HCT116 (cell line): Measurements from ENCODE around the gene RPS10. TPM values are rescaled to one million over a fixed set of nuclear protein-coding genes. Genes with fewer than 3 reads are reported as not detected.
"Not testable (repeated sequence)": the region's sequence is repeated elsewhere in the genome, so short reads cannot be mapped to it uniquely, and the experiment has no call there.

Experiments
- ATAC-seq: fragments of 200-7000 bp; cut with Tn5 transposase; 2 replicates; pipeline ENCODE4 v1.9.1; 2020; ENCODE audit warnings: mild to moderate bottlenecking, moderate library complexity
- BruUV-seq: library from RNA; stranded (reverse); fragments of 400-500 nt; replicated peaks from 2 replicates; lab custom pipeline; 2021; lab: Mats Ljungman, UMichigan
- CTCF ChIA-PET: fragments of 300-600 bp; sonication (Branson Sonifier 250); formaldehyde crosslinking; loops from one replicate; lab custom pipeline; 2021; ENCODE audit warnings: antibody characterized with exemption; lab: Charles Lee
- POLR2A ChIA-PET: fragments of 300-600, 350-600 bp; sonication (Branson Sonifier 250); formaldehyde crosslinking; loops from one replicate; lab custom pipeline; 2021; ENCODE audit warnings: antibody characterized with exemption; lab: Charles Lee
- RAD21 ChIA-PET, 2 experiments: fragments of 300-600 bp; sonication (Branson Sonifier 250); formaldehyde crosslinking; loops; one replicate each; lab custom pipeline; 2023; ENCODE audit warnings: low total read pairs in 2 of 2; ENCODE audit not compliant: uncharacterized antibody in 2 of 2, unreplicated experiment in 2 of 2, low non-redundant PET in 1 of 2; lab: Charles Lee
- DNase-seq: peaks from one replicate; pipeline ENCODE4 v3.0.0-alpha.2; 2010; ENCODE audit warnings: low read depth, low spot score
- H2AFZ ChIP-seq: fragments of 200-600 bp; shearing (Covaris generic), sonication (generic); 2 replicates; pipeline ENCODE4 v1.6.1; 2017; ENCODE audit warnings: low read depth, mixed run types, mixed read lengths, antibody characterized with exemption, low read length; ENCODE audit not compliant: poor library complexity, severe bottlenecking
- H3K27ac ChIP-seq: 2 replicates; pipeline ENCODE4 v1.5.1; 2012; ENCODE audit warnings: low read depth, low read length
- H3K27me3 ChIP-seq: fragments of 200-600 bp; sonication (generic); 2 replicates; pipeline ENCODE4 v1.6.1; 2016; ENCODE audit warnings: mixed run types, low read length, mixed read lengths; ENCODE audit not compliant: insufficient read depth
- H3K36me3 ChIP-seq, 2 experiments: fragments of 200-500 bp in 1 of 2; fragments of 200-600 bp in 1 of 2; sonication (Bioruptor generic) in 1 of 2; sonication (generic) in 1 of 2; 2 replicates each; pipeline versions ENCODE4 v1.5.1 to v1.6.1; 2014 to 2016; ENCODE audit warnings: low read length in 2 of 2, inconsistent platforms in 1 of 2, mixed read lengths in 1 of 2, mixed run types in 1 of 2; ENCODE audit not compliant: insufficient read depth in 2 of 2, control insufficient read depth in 1 of 2
- H3K4me1 ChIP-seq, 2 experiments: fragments of 200-600 bp in 1 of 2; sonication (generic) in 1 of 2; 2 replicates each; pipeline versions ENCODE4 v1.5.1 to v1.6.1; 2012 to 2017; ENCODE audit warnings: low read length in 2 of 2, inconsistent platforms in 1 of 2, mild to moderate bottlenecking in 1 of 2, mixed read lengths in 1 of 2, mixed run types in 1 of 2, moderate library complexity in 1 of 2; ENCODE audit not compliant: insufficient read depth in 2 of 2, control insufficient read depth in 1 of 2
- H3K4me2 ChIP-seq: fragments of 200-600 bp; sonication (generic); 2 replicates; pipeline ENCODE4 v1.6.1; 2017; ENCODE audit warnings: mixed run types, low read length, mixed read lengths
- H3K4me3 ChIP-seq, 2 experiments: fragments of 200-600 bp in 1 of 2; sonication (generic) in 1 of 2; replicated peaks in 1 of 2; 2 replicates each; pipeline ENCODE4 v1.5.1; 2011 to 2016; ENCODE audit warnings: low read length in 2 of 2, control low read depth in 1 of 2, low read depth in 1 of 2, mild to moderate bottlenecking in 1 of 2, mixed read lengths in 1 of 2, mixed run types in 1 of 2
- H3K79me2 ChIP-seq: fragments of 200-600 bp; sonication (generic); 2 replicates; pipeline ENCODE4 v1.6.1; 2017; ENCODE audit warnings: mild to moderate bottlenecking, mixed run types, low read length, moderate library complexity, mixed read lengths; ENCODE audit not compliant: insufficient read depth
- H3K9ac ChIP-seq: fragments of 200-600 bp; sonication (generic); 2 replicates; pipeline ENCODE4 v1.6.1; 2016; ENCODE audit warnings: low read length, mixed read lengths
- H3K9me2 ChIP-seq: fragments of 200-600 bp; sonication (generic), shearing (Covaris generic); 2 replicates; pipeline ENCODE4 v1.6.1; 2017; ENCODE audit warnings: mixed run types, mild to moderate bottlenecking, moderate library complexity; ENCODE audit not compliant: insufficient read depth
- H3K9me3 ChIP-seq, 2 experiments: fragments of 200-500 bp in 1 of 2; fragments of 200-600 bp in 1 of 2; sonication (Bioruptor generic) in 1 of 2; sonication (generic) in 1 of 2; 2 replicates each; pipeline ENCODE4 v1.6.1; 2014 to 2017; ENCODE audit warnings: low read length in 2 of 2, mixed read lengths in 2 of 2, inconsistent platforms in 1 of 2, low read depth in 1 of 2, mild to moderate bottlenecking in 1 of 2, mixed run types in 1 of 2, moderate library complexity in 1 of 2; ENCODE audit not compliant: control insufficient read depth in 1 of 2, insufficient read depth in 1 of 2
- H4K20me1 ChIP-seq: fragments of 200-600 bp; sonication (generic), shearing (Covaris generic); 2 replicates; pipeline ENCODE4 v1.6.1; 2017; ENCODE audit warnings: mixed run types, mild to moderate bottlenecking, moderate library complexity; ENCODE audit not compliant: insufficient read depth
- CBX3 ChIP-seq: IDR thresholded peaks from 2 replicates; pipeline ENCODE4 v1.6.1; 2012; ENCODE audit warnings: low read depth
- ELF1 ChIP-seq: IDR thresholded peaks from 2 replicates; pipeline ENCODE4 v1.6.1; 2012; ENCODE audit warnings: low read depth, borderline replicate concordance
- EZH2phosphoT487 ChIP-seq: fragments of 200-600 bp; IDR thresholded peaks from 2 replicates; pipeline ENCODE4 v1.6.1; 2018; ENCODE audit warnings: antibody characterized with exemption, borderline replicate concordance
- JUND ChIP-seq: IDR thresholded peaks from 2 replicates; pipeline ENCODE4 v1.6.1; 2012
- POLR2A ChIP-seq: IDR thresholded peaks from 2 replicates; pipeline ENCODE4 v1.7.0; 2011; ENCODE audit warnings: borderline replicate concordance; ENCODE audit not compliant: insufficient read depth, insufficient read length; ENCODE audit errors: extremely low read depth
- POLR2AphosphoS5 ChIP-seq: IDR thresholded peaks from 2 replicates; pipeline ENCODE4 v1.6.1; 2011; ENCODE audit warnings: mild to moderate bottlenecking, low read depth, low read length, moderate library complexity
- TCF7L2 ChIP-seq: IDR thresholded peaks from 2 replicates; pipeline ENCODE4 v1.7.0; 2011; ENCODE audit warnings: borderline replicate concordance, inconsistent platforms; ENCODE audit not compliant: insufficient read depth, insufficient read length; ENCODE audit errors: extremely low read depth
- YY1 ChIP-seq: IDR thresholded peaks from 2 replicates; pipeline ENCODE4 v1.6.1; 2011; ENCODE audit warnings: low read length, low read depth, moderate library complexity, mild to moderate bottlenecking; ENCODE audit not compliant: insufficient replicate concordance; ENCODE audit errors: extremely low read depth
- ZFX ChIP-seq: fragments of 450-650 bp; IDR thresholded peaks from 2 replicates; pipeline ENCODE4 v1.6.1; 2017
- intact Hi-C: fragments of 100-400 bp; cut with micrococcal nuclease; formaldehyde crosslinking; loops from 2 replicates; pipeline ENCODE4 v1.10.0; 2022
- total RNA-seq: library from RNA; stranded (reverse); gene quantifications from one replicate; pipeline ENCODE4 v1.2.1, GENCODE V29; 2021; ENCODE audit not compliant: unreplicated experiment
- TF ChIP-seq, protein P1 (sequence below): IDR thresholded peaks from 2 replicates; pipeline ENCODE4 v1.6.1; 2012
- TF ChIP-seq, protein P2 (sequence below): IDR thresholded peaks from 2 replicates; pipeline ENCODE4 v1.6.1; 2012; ENCODE audit warnings: low read depth
- TF ChIP-seq, protein P3 (sequence below): IDR thresholded peaks from 2 replicates; pipeline ENCODE4 v1.6.1; 2011; ENCODE audit warnings: mild to moderate bottlenecking, low read length, moderate library complexity; ENCODE audit not compliant: insufficient replicate concordance; ENCODE audit errors: extremely low read depth
- TF ChIP-seq, protein P4 (sequence below), 3 experiments: fragments of 200-600 bp in 1 of 3; sonication (generic) in 1 of 3; IDR thresholded peaks in 2 of 3; conservative IDR thresholded peaks in 1 of 3; 2 replicates each; pipeline ENCODE4 v1.5.1; 2012 to 2017; ENCODE audit warnings: low read depth in 2 of 3, low read length in 2 of 3, antibody characterized with exemption in 1 of 3, borderline replicate concordance in 1 of 3, control low read depth in 1 of 3, mild to moderate bottlenecking in 1 of 3, mixed read lengths in 1 of 3, mixed run types in 1 of 3, moderate library complexity in 1 of 3; ENCODE audit not compliant: insufficient read depth in 1 of 3

RPS10 gene
- total RNA-seq, 1 experiment from 2014 or later: 1,863 TPM

DNA sequence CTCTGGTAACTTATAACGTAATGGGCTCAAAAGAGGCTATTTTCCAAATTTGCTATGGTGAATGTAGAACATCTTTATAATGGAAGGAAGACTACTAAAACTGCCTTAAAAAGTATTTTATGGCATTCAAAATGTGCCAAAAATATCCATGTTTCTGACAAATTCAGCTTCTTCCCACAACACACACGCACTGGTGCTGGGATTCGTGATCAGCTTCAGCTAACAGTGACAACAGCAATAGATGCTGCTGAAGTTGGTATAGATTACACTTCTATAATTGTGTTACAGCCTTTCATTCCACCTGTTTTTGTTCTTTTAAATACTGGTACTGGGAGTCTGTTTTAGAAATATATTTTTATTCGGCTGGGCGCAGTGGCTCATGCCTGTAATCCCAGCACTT lies 52.4 kb downstream of the RPS10 start:
- ATAC-seq: no peak
- H3K36me3 ChIP-seq: no peaks in the 10 kb centered on the region
- H3K9ac ChIP-seq: no peak overlapping the region
- H3K4me1 ChIP-seq: peaks cover 0 to 3% of the 10 kb centered on the region in 2 experiments; a peak in 1 of 4 replicates
- RAD21 ChIA-PET: no interaction called here
- DNase-seq: no peak
- no peak overlapping the region for H3K27ac ChIP-seq
- peaks cover 17% of the 10 kb centered on the region; the same call in 1 of the 2 replicates for H4K20me1 ChIP-seq
- POLR2A ChIA-PET: no interaction called here
- no TSS peak for BruUV-seq
- TF ChIP-seq, protein P1, sequence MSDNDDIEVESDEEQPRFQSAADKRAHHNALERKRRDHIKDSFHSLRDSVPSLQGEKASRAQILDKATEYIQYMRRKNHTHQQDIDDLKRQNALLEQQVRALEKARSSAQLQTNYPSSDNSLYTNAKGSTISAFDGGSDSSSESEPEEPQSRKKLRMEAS: no peak
- no peak for TF ChIP-seq POLR2A
- TF ChIP-seq POLR2AphosphoS5: no peak
- TF ChIP-seq TCF7L2: no peak
- TF ChIP-seq JUND: no peak
- TF ChIP-seq EZH2phosphoT487: no peak
- no peak for TF ChIP-seq ZFX
- TF ChIP-seq CBX3: no peak
- TF ChIP-seq, protein P2, sequence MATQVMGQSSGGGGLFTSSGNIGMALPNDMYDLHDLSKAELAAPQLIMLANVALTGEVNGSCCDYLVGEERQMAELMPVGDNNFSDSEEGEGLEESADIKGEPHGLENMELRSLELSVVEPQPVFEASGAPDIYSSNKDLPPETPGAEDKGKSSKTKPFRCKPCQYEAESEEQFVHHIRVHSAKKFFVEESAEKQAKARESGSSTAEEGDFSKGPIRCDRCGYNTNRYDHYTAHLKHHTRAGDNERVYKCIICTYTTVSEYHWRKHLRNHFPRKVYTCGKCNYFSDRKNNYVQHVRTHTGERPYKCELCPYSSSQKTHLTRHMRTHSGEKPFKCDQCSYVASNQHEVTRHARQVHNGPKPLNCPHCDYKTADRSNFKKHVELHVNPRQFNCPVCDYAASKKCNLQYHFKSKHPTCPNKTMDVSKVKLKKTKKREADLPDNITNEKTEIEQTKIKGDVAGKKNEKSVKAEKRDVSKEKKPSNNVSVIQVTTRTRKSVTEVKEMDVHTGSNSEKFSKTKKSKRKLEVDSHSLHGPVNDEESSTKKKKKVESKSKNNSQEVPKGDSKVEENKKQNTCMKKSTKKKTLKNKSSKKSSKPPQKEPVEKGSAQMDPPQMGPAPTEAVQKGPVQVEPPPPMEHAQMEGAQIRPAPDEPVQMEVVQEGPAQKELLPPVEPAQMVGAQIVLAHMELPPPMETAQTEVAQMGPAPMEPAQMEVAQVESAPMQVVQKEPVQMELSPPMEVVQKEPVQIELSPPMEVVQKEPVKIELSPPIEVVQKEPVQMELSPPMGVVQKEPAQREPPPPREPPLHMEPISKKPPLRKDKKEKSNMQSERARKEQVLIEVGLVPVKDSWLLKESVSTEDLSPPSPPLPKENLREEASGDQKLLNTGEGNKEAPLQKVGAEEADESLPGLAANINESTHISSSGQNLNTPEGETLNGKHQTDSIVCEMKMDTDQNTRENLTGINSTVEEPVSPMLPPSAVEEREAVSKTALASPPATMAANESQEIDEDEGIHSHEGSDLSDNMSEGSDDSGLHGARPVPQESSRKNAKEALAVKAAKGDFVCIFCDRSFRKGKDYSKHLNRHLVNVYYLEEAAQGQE: no peak
- TF ChIP-seq YY1: no peak
- TF ChIP-seq, protein P3, sequence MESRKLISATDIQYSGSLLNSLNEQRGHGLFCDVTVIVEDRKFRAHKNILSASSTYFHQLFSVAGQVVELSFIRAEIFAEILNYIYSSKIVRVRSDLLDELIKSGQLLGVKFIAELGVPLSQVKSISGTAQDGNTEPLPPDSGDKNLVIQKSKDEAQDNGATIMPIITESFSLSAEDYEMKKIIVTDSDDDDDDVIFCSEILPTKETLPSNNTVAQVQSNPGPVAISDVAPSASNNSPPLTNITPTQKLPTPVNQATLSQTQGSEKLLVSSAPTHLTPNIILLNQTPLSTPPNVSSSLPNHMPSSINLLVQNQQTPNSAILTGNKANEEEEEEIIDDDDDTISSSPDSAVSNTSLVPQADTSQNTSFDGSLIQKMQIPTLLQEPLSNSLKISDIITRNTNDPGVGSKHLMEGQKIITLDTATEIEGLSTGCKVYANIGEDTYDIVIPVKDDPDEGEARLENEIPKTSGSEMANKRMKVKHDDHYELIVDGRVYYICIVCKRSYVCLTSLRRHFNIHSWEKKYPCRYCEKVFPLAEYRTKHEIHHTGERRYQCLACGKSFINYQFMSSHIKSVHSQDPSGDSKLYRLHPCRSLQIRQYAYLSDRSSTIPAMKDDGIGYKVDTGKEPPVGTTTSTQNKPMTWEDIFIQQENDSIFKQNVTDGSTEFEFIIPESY: no peak
- no peak for TF ChIP-seq ELF1
- TF ChIP-seq, protein P4, sequence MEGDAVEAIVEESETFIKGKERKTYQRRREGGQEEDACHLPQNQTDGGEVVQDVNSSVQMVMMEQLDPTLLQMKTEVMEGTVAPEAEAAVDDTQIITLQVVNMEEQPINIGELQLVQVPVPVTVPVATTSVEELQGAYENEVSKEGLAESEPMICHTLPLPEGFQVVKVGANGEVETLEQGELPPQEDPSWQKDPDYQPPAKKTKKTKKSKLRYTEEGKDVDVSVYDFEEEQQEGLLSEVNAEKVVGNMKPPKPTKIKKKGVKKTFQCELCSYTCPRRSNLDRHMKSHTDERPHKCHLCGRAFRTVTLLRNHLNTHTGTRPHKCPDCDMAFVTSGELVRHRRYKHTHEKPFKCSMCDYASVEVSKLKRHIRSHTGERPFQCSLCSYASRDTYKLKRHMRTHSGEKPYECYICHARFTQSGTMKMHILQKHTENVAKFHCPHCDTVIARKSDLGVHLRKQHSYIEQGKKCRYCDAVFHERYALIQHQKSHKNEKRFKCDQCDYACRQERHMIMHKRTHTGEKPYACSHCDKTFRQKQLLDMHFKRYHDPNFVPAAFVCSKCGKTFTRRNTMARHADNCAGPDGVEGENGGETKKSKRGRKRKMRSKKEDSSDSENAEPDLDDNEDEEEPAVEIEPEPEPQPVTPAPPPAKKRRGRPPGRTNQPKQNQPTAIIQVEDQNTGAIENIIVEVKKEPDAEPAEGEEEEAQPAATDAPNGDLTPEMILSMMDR (IDR thresholded peaks at IDR 0.05 in 2 of 3, conservative IDR thresholded peaks at IDR 0.05 in 1 of 3; ENCODE audit: borderline replicate concordance in 1 of 3, insufficient read depth in 1 of 3, low read depth in 2 of 3, low read length in 2 of 3): no peak
- no peak overlapping the region for H2AFZ ChIP-seq
- H3K4me2 ChIP-seq: no peak overlapping the region
- intact Hi-C loops: no loop called here
- CTCF ChIA-PET: no interaction called here
- no peaks in the 10 kb centered on the region for H3K9me3 ChIP-seq
- no peak overlapping the region for H3K4me3 ChIP-seq
- H3K79me2 ChIP-seq: peaks cover 91% of the 10 kb centered on the region
- no peaks in the 10 kb centered on the region for H3K9me2 ChIP-seq
- no peaks in the 10 kb centered on the region for H3K27me3 ChIP-seq

DNA sequence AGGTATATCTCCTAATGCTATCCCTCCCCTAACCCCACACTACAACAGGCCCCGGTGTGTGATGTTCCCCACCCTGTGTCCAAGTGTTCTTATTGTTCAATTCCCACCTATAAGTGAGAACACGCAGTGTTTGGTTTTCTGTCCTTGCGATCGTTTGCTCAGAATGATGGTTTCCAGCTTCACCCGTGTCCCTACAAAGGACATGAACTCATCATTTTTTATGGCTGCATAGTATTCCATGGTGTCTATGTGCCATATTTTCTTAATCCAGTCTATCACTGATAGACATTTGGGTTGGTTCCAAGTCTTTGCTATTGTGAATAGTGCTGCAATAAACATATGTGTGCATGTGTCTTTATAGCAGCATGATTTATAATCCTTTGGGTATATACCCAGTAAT lies 54.0 kb downstream of the RPS10 start:
- intact Hi-C loops, H2AFZ ChIP-seq, H3K4me3 ChIP-seq, H3K4me1 ChIP-seq, H3K9me3 ChIP-seq, H3K9me2 ChIP-seq, H3K36me3 ChIP-seq, H3K27ac ChIP-seq, RAD21 ChIA-PET, ATAC-seq, H4K20me1 ChIP-seq, DNase-seq, POLR2A ChIA-PET, H3K9ac ChIP-seq, H3K27me3 ChIP-seq, CTCF ChIA-PET, H3K4me2 ChIP-seq, BruUV-seq: not testable (repeated sequence)
- H3K79me2 ChIP-seq: peaks cover 88% of the 10 kb centered on the region
